ENCODE measurements around the gene MRPL39.

Gene MRPL39

GRCh38 chr21:25566645-25567044 lies 40.6 kb downstream of the MRPL39 start:
- DNase-seq = no peak

- no peak for DNase-seq
Measured at GRCh38 chr21:25565272-25566211, 41.7 kb downstream of the MRPL39 start.

DNA sequence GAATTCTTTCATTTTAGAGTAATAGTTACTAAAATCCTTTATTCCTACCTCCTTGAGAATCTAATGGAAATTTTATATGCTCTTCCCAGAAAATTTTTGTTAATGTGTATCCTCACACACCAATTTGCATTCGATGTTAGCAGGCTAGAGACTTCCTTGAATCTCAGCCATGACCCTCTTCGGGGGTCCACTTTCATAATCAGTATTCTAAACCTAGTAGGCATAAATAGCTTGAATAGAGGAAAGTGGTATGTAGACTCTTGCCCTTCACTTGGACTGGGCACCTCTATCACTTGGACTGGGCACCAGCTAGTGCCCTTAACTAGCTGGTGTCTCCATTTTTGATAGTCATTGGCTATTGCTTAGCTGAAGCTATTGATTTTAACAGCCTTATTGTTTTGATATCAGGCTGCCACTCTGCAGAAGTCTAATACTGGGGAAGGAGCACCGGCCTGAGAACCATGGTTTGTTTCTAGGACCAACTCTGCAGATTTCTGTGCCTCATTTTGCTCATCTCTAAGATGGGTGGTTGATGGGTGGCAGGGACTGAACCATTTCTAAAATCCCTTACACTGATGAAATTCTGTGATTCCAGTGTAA lies 42.8 kb downstream of the MRPL39 start:
- no peak for DNase-seq

- peak; percentile 71 for DNase-seq
Measured at GRCh38 chr21:25563361-25564116, 43.7 kb downstream of the MRPL39 start.

DNA sequence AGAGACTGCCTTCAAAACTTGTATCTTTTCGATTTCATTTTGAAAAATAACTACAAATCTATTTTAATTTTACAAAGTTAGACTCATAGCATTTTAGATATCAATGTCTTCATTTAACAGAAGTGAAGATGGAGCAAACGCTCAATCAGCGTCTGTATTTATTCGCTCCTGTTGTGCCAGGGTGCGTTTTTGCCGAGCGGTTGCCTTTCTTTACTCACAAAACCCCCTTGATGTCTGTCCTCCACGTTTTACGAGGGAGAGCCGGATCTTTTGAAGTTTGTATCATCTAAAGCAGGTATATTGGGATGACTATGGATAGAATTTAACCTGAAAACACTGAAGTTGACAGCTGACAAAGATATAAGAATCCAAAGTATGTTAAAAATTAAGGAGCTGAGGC lies 44.6 kb downstream of the MRPL39 start:
- no peak for DNase-seq

DNA sequence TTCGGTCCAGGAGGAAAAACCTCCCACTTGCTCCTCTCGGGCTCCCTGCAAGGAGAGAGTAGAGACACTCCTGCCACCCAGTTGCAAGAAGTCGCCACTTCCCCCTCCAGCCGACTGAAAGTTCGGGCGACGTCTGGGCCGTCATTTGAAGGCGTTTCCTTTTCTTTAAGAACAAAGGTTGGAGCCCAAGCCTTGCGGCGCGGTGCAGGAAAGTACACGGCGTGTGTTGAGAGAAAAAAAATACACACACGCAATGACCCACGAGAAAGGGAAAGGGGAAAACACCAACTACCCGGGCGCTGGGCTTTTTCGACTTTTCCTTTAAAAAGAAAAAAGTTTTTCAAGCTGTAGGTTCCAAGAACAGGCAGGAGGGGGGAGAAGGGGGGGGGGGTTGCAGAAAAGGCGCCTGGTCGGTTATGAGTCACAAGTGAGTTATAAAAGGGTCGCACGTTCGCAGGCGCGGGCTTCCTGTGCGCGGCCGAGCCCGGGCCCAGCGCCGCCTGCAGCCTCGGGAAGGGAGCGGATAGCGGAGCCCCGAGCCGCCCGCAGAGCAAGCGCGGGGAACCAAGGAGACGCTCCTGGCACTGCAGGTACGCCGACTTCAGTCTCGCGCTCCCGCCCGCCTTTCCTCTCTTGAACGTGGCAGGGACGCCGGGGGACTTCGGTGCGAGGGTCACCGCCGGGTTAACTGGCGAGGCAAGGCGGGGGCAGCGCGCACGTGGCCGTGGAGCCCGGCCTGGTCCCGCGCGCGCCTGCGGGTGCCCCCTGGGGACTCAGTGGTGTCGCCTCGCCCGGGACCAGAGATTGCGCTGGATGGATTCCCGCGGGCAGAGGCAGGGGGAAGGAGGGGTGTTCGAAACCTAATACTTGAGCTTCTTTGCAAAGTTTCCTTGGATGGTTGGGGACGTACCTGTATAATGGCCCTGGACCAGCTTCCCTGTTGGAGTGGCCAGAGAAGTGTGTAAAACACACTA lies 45.3 kb downstream of the MRPL39 start:
- DNase-seq = peak; percentile 77

DNA sequence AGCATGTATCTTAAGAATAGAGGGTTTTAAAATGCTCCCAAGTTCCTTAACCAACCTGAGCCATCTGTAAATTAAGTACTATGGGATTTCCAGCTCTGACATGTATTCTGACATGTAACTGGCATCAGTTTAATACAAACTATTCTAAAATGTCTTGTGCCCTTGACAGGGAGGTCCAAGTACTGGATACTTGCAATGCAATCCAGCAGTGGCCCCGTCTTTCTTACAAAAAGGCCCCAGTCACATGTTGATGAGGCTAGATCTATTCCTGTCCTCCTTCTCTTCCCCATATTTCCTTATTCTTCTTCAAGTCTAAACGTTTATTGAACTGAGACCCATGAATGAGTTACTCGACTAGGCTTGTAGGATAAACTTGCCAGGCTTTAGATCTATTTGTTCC lies 46.4 kb downstream of the MRPL39 start:
- no peak for DNase-seq

- no peak for DNase-seq
Measured at GRCh38 chr21:25560271-25560685, 47.0 kb downstream of the MRPL39 start.

GRCh38 chr21:25559746-25560145 lies 47.5 kb downstream of the MRPL39 start:
- no peak for DNase-seq

DNA sequence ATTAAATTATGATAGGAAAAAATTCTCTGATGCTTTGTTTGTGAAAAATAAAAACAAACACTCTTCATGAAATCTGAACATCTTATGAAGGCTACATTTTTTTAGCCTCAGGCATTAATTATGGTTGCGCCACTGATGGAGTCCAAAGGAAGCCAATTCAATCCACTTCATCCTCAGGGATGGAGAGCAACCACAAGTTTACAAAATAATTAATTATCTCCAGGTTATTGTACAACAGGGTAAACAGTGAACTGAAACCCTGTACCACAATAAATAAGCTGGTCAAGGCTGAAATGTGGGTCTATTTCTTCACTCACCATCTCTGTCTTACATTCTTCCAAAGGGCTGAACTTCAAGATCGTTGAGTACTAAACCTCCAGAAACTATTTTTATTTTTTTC lies 49.2 kb downstream of the MRPL39 start:
- DNase-seq = no peak

DNA sequence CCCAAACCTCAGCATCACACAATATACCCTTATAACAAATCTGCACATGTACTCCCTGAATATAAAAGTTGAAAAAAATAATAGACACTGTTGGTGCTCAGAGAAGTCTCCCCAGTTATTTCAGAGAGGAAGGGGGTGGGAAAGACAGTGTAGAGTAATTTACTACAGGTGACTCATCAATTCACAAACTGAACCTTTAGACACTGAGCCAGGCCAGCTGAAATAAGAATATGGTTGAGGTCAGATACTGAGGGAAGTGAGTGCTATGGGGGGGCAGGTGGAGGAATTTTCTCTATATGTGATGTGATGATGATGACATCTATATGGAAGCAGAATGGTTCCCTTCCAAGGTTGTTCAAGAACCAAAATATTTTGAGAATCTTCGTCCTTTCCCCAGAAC lies 50.1 kb downstream of the MRPL39 start:
- no peak for DNase-seq

DNA sequence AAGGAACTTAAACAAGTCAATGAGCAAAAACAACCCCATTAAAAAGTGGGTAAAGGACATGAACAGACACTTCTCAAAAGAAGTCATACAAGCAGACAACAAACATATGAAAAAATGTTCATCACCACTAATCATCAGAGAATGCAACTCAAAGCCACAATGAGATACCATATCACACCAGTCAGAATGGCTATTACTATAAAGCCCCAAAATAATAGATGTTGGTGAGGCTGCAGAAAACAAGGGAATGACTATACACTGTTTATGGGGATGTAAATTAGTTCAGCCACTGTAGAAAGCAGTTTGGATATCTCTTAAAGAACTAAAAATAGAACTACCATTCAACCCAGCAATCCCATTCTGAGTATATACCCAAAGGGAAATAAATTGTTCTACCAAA lies 51.2 kb downstream of the MRPL39 start:
- no peak for DNase-seq

- no peak for DNase-seq
Measured at GRCh38 chr21:25555492-25555891, 51.8 kb downstream of the MRPL39 start.

DNA sequence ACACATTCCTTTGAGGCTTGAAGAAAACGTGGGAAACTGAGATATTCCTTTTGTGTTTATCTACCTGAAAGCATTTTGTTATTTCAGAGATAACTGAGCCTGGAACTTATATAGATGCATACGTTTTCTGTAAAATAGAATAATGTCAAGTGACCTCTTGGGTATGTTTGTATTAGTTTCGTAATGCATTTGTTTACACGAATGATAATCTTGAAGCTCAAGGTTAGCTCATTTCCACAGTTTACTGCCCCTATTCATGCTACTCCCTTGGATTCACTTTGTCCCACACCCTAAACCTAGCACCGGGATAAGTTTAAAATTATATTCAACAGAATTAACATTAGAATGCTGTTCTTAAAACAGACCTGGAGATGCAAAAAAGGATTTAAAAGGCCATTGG lies 54.4 kb downstream of the MRPL39 start:
- no peak for DNase-seq

GRCh38 chr21:25551569-25551968 lies 55.7 kb downstream of the MRPL39 start:
- DNase-seq = no peak

GRCh38 chr21:25550352-25551120 lies 56.7 kb downstream of the MRPL39 start:
- no peak for DNase-seq

GRCh38 chr21:25541042-25541441 lies 66.2 kb downstream of the MRPL39 start:
- DNase-seq = no peak

GRCh38 chr21:25539606-25540005 lies 67.7 kb downstream of the MRPL39 start:
- no peak for DNase-seq

DNA sequence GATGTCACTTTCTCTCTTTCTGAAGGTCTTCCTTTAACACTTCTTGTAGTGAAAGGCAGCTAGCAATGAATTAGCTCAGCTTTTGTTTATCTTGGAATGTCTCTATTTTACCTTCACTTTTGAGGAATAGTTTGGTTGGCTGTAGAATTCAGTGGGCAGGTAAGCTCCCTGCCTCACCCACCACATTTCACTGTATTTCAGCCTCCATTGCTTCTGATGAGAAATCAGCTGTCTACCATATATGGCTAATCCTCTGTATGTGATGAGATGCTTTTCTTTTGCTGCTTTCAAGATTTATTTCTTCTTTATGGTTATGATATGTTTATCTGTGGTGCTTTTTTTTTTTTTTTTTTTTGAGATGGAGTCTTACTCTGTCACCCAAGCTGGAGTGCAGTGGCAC lies 70.1 kb downstream of the MRPL39 start:
- DNase-seq = no peak

DNA sequence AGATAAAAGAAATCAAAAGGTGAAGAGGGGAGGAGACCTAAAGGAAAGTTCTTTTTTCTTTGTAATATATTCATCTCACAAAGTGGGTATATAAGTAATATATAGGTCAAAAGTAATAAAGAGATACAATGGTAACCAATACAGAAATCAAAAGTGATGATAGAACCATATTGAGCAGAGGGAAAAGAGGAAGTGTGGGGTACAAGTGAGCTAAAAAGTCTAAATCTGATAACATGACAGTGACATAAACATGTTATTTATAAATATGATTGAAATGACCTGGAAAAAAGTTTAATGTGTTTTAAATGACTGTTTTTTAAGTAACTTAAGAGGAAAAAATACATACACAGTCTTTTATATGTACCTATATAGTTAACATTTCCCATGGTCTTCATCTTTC lies 70.5 kb downstream of the MRPL39 start:
- DNase-seq = no peak

GRCh38 chr21:25535849-25536248 lies 71.4 kb downstream of the MRPL39 start:
- DNase-seq = no peak
